Lower leg skin (tissue), 4 donors: ENCODE data around the gene SCAMP2. TPM values are rescaled to one million over a fixed set of nuclear protein-coding genes. Genes with fewer than 3 reads are reported as not detected.

ENCODE experiments used
- DNase-seq, 2 donors: peaks; one replicate each; pipeline ENCODE4 v3.0.0-alpha.2; 2019; ENCODE audit warnings: low spot score in 2 of 2
- H3K4me3 ChIP-seq: fragments of 200-600 bp; sonication (generic); 2 replicates; pipeline ENCODE4 v1.5.1; 2017; ENCODE audit warnings: mild to moderate bottlenecking, low read depth; ENCODE audit not compliant: poor library complexity, severe bottlenecking
- POLR2A ChIP-seq, 2 donors: fragments of 450-650 bp; IDR thresholded peaks; one replicate each; pipeline ENCODE4 v1.6.1; 2016 to 2017; ENCODE audit warnings: antibody characterized with exemption in 2 of 2, mild to moderate bottlenecking in 1 of 2, moderate library complexity in 1 of 2
- WGBS, 2 donors: methylation state at CpG; one replicate each; pipeline ENCODE4 v1.1.5; 2018; 5-methylcytosine and 5-hydroxymethylcytosine counted together
- intact Hi-C: fragments of 100-400 bp; cut with DNase I; formaldehyde crosslinking; loops from one replicate; pipeline ENCODE4 v1.15.0; 2023; ENCODE audit warnings: low total_unique reads
- total RNA-seq, 4 donors: library from RNA; depleted of rRNA; stranded (reverse); fragments of >200 nt; gene quantifications; one replicate each; pipeline ENCODE4 v1.1.0, GENCODE V29; 2016
- TF ChIP-seq, protein P1 (sequence below), 3 donors: fragments of 450-650 bp; IDR thresholded peaks; one replicate each; pipeline ENCODE4 v1.5.1; 2016; ENCODE audit warnings: antibody characterized with exemption in 3 of 3, mild to moderate bottlenecking in 3 of 3, moderate library complexity in 2 of 3

Gene SCAMP2
- total RNA-seq, 4 donors from 2014 or later: 97.2 to 134 (median 107) TPM

GRCh38 chr15:74799255-74799855 lies 73.8 kb downstream of the SCAMP2 start:
- intact Hi-C loops: no loop called here
- no peak overlapping the region for H3K4me3 ChIP-seq
- 58 to 69% methylated on average over 10 to 14 of the region's 16 CpGs for WGBS, 2 donors
- DNase-seq: no peak
- no peak for TF ChIP-seq POLR2A (IDR thresholded peaks at IDR 0.05)
- TF ChIP-seq, protein P1, sequence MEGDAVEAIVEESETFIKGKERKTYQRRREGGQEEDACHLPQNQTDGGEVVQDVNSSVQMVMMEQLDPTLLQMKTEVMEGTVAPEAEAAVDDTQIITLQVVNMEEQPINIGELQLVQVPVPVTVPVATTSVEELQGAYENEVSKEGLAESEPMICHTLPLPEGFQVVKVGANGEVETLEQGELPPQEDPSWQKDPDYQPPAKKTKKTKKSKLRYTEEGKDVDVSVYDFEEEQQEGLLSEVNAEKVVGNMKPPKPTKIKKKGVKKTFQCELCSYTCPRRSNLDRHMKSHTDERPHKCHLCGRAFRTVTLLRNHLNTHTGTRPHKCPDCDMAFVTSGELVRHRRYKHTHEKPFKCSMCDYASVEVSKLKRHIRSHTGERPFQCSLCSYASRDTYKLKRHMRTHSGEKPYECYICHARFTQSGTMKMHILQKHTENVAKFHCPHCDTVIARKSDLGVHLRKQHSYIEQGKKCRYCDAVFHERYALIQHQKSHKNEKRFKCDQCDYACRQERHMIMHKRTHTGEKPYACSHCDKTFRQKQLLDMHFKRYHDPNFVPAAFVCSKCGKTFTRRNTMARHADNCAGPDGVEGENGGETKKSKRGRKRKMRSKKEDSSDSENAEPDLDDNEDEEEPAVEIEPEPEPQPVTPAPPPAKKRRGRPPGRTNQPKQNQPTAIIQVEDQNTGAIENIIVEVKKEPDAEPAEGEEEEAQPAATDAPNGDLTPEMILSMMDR (IDR thresholded peaks at IDR 0.05): no peak

DNA sequence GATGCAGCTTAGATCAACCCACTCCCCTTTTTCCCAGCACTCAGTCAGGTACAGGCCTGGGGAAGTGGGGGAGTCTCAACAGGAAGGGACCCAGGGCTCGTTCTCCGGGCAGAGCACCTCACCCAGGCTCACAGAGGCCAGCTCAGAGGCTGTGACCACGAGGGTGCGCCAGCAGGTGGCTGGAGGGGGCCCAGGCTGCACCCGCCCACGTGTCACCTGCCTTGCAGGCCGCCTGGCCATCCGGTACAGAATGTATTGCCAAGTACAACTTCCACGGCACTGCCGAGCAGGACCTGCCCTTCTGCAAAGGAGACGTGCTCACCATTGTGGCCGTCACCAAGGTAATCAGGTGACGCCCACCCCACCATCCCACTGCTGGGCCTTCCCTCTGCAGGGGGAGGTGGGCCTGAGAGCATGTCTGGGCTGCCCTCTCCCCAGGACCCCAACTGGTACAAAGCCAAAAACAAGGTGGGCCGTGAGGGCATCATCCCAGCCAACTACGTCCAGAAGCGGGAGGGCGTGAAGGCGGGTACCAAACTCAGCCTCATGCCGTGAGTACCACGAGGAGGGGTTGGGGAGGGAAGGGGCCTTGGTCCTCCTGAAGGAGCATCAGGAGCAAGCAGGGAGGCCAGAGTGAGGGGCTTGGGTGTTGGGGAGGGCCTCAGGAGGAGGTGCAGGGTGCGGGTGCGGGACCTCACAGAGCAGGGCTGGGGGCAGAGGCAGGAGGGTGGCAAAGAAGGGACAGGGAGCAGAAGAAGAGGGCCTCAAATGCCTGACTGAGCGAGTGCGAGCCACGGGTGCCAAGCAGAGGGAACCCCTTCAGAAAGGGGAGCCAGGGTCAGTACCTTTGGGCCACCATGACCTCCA lies 74.5 kb downstream of the SCAMP2 start:
- no peak overlapping the region for H3K4me3 ChIP-seq
- intact Hi-C loops: no loop called here
- TF ChIP-seq, protein P1 (IDR thresholded peaks at IDR 0.05): no peak
- TF ChIP-seq POLR2A (IDR thresholded peaks at IDR 0.05): no peak
- 85 to 92% methylated on average over 19 to 22 of the region's 25 CpGs for WGBS, 2 donors
- DNase-seq: no peak

- 90 to 92% methylated on average over 14 of the region's 14 CpGs for WGBS, 2 donors
- TF ChIP-seq, protein P1 (IDR thresholded peaks at IDR 0.05): no peak
- TF ChIP-seq POLR2A (IDR thresholded peaks at IDR 0.05): no peak
Measured at GRCh38 chr15:74795966-74796625, 77.1 kb downstream of the SCAMP2 start.

DNA sequence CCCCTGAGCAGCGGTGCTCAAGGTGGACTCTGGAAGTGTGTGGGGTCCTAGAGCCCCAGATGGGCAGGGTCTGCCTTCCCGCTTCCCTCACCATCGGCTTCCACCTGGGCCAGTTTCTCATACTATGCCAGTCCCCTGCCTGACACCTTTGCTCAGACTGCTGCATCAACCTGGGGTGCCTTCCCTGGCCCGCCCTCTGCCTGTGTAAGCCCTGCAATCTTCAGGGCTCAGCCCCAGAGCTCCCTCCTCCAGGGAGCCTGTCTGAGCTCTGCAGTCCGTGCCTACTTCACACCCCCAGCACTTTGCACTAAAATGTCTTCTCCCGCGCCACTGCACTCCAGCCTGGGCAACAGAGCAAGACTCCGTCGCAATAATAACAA lies 78.2 kb downstream of the SCAMP2 start:
- TF ChIP-seq, protein P1 (IDR thresholded peaks at IDR 0.05): no peak
- no peak for TF ChIP-seq POLR2A (IDR thresholded peaks at IDR 0.05)
- H3K4me3 ChIP-seq: no peak overlapping the region
- DNase-seq: no peak
- 88 to 94% methylated on average over 9 of the region's 9 CpGs for WGBS, 2 donors
- intact Hi-C loops: no loop called here

More at GRCh38 chr15:74795966-74796625, 77.1 kb downstream of the SCAMP2 start:
- intact Hi-C loops: no loop called here
- DNase-seq: no peak
- H3K4me3 ChIP-seq: no peak overlapping the region

GRCh38 chr15:74794248-74794969 lies 78.8 kb downstream of the SCAMP2 start:
- no peak for DNase-seq
- 74% methylated on average over 6 of the region's 9 CpGs for WGBS, 2 donors
- TF ChIP-seq, protein P1 (IDR thresholded peaks at IDR 0.05): no peak
- no peak for TF ChIP-seq POLR2A (IDR thresholded peaks at IDR 0.05)
- H3K4me3 ChIP-seq: no peak overlapping the region
- intact Hi-C loops: no loop called here
